Endodermal cell (in vitro differentiated cells): Measurements from ENCODE around the gene SLC24A3. TPM values are rescaled to one million over a fixed set of nuclear protein-coding genes. Genes with fewer than 3 reads are reported as not detected.
A peak's percentile ranks its signal among the peaks of the same experiment; 100 is the strongest.

Source experiments
- DNase-seq: peaks from one replicate; pipeline ENCODE4 v3.0.0-alpha.2; 2017
- H3K27ac ChIP-seq: 2 replicates; pipeline ENCODE4 v1.5.1; 2013; ENCODE audit warnings: mild to moderate bottlenecking, low read depth, low read length, moderate library complexity
- H3K27me3 ChIP-seq: 2 replicates; pipeline ENCODE4 v1.6.1; 2013; ENCODE audit warnings: mild to moderate bottlenecking, low read length, moderate library complexity; ENCODE audit not compliant: insufficient read depth, control insufficient read depth, poor library complexity, severe bottlenecking
- H3K36me3 ChIP-seq: 2 replicates; pipeline ENCODE4 v1.7.0; 2013; ENCODE audit warnings: mild to moderate bottlenecking, low read length, moderate library complexity; ENCODE audit not compliant: control insufficient read depth, insufficient read depth
- H3K4me1 ChIP-seq: one replicate; pipeline ENCODE4 v1.7.0; 2013; ENCODE audit warnings: low read length; ENCODE audit not compliant: control insufficient read depth, insufficient read depth
- H3K4me3 ChIP-seq: 2 replicates; pipeline ENCODE4 v1.5.1; 2013; ENCODE audit warnings: mild to moderate bottlenecking, low read length, moderate library complexity
- H3K9ac ChIP-seq: 2 replicates; pipeline ENCODE4 v1.6.1; 2013; ENCODE audit warnings: mild to moderate bottlenecking, low read length, moderate library complexity; ENCODE audit not compliant: poor library complexity, severe bottlenecking; ENCODE audit errors: extremely low read depth
- H3K9me3 ChIP-seq: 2 replicates; pipeline ENCODE4 v1.6.1; 2013; ENCODE audit warnings: mild to moderate bottlenecking, low read length, moderate library complexity; ENCODE audit not compliant: control insufficient read depth
- H3K27ac Mint-ChIP-seq: 2 replicates; pipeline ENCODE4 v1.8.0; 2020; ENCODE audit warnings: mixed read lengths
- H3K27me3 Mint-ChIP-seq: 2 replicates; pipeline ENCODE4 v1.8.0; 2021; ENCODE audit warnings: mild to moderate bottlenecking, mixed read lengths; ENCODE audit not compliant: insufficient read depth
- H3K36me3 Mint-ChIP-seq: 2 replicates; pipeline ENCODE4 v1.8.0; 2020; ENCODE audit warnings: low read depth, mixed read lengths
- H3K4me1 Mint-ChIP-seq: 2 replicates; pipeline ENCODE4 v1.8.0; 2020; ENCODE audit warnings: mixed read lengths
- H3K4me3 Mint-ChIP-seq: 2 replicates; pipeline ENCODE4 v1.8.0; 2020; ENCODE audit warnings: mild to moderate bottlenecking, moderate library complexity, mixed read lengths
- H3K9me3 Mint-ChIP-seq: 2 replicates; pipeline ENCODE4 v1.8.0; 2020; ENCODE audit warnings: mild to moderate bottlenecking, mixed read lengths
- WGBS, 2 experiments: methylation state at CpG; one replicate each; pipeline versions ENCODE4 v1.1.5 to v1.1.7; 2013; ENCODE audit warnings: missing lambda C conversion rate in 2 of 2, mixed read lengths in 1 of 2; ENCODE audit not compliant: insufficient coverage in 1 of 2, insufficient read length in 1 of 2; 5-methylcytosine and 5-hydroxymethylcytosine counted together
- total RNA-seq, 2 donors: library from RNA; stranded (reverse); fragmentation: NEBNext Ultra II Directional in 1 of 2; extraction: Animal tissue kit (Norgen Biotek cat#: 25700) in 1 of 2; gene quantifications; 2 replicates in 1 of 2; 3 replicates in 1 of 2; pipeline ENCODE4 v1.2.1, GENCODE V29; 2021
- TF ChIP-seq, protein P1 (sequence below): fragments of 200-600 bp; sonication (generic); conservative IDR thresholded peaks from 2 replicates; pipeline ENCODE4 v1.5.0; 2021; ENCODE audit warnings: antibody characterized with exemption, mild to moderate bottlenecking

The SLC24A3 gene
- total RNA-seq, 2 donors from 2014 or later, result 1.5 to 1.8 TPM

DNA sequence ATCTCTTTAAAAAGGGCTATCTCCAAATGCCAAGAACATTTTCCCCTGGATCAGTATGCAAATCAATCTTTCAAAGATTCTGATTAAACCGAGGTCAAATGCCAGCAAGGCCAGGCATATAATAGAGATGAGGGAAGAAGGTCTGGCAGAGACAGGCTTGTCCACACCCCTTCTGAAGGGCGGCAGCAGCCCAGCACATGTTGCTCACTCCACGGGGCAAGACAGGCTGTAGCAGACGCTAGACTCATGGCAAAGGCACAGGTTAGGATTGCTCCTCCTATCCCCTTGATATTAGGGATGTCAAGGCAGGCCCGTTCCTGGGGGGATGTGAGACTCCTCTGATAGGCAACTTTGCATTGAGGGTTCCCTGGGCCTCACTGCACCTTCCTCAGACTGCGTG is 440.9 kb downstream of the SLC24A3 start:
- H3K36me3 Mint-ChIP-seq, result no peaks in the 10 kb centered on the region
- H3K4me3 Mint-ChIP-seq, result no peak overlapping the region
- no peak overlapping the region for H3K4me3 ChIP-seq
- 90 to 98% methylated on average over 5 to 6 of the region's 6 CpGs for WGBS, 2 experiments
- TF ChIP-seq, protein P1, sequence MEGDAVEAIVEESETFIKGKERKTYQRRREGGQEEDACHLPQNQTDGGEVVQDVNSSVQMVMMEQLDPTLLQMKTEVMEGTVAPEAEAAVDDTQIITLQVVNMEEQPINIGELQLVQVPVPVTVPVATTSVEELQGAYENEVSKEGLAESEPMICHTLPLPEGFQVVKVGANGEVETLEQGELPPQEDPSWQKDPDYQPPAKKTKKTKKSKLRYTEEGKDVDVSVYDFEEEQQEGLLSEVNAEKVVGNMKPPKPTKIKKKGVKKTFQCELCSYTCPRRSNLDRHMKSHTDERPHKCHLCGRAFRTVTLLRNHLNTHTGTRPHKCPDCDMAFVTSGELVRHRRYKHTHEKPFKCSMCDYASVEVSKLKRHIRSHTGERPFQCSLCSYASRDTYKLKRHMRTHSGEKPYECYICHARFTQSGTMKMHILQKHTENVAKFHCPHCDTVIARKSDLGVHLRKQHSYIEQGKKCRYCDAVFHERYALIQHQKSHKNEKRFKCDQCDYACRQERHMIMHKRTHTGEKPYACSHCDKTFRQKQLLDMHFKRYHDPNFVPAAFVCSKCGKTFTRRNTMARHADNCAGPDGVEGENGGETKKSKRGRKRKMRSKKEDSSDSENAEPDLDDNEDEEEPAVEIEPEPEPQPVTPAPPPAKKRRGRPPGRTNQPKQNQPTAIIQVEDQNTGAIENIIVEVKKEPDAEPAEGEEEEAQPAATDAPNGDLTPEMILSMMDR, result no peak
- H3K27ac Mint-ChIP-seq, result no peak overlapping the region
- H3K4me1 Mint-ChIP-seq, result no peaks in the 10 kb centered on the region
- H3K9me3 ChIP-seq, result peaks cover 5% of the 10 kb centered on the region
- no peaks in the 10 kb centered on the region for H3K36me3 ChIP-seq
- H3K9ac ChIP-seq, result no peak overlapping the region
- H3K27ac ChIP-seq, result no peak overlapping the region
- peak; percentile 25 for DNase-seq
- H3K27me3 Mint-ChIP-seq, result peaks cover 3% of the 10 kb centered on the region
- H3K4me1 ChIP-seq, result no peaks in the 10 kb centered on the region
- H3K9me3 Mint-ChIP-seq, result peaks cover 1% of the 10 kb centered on the region
- no peaks in the 10 kb centered on the region for H3K27me3 ChIP-seq

DNA sequence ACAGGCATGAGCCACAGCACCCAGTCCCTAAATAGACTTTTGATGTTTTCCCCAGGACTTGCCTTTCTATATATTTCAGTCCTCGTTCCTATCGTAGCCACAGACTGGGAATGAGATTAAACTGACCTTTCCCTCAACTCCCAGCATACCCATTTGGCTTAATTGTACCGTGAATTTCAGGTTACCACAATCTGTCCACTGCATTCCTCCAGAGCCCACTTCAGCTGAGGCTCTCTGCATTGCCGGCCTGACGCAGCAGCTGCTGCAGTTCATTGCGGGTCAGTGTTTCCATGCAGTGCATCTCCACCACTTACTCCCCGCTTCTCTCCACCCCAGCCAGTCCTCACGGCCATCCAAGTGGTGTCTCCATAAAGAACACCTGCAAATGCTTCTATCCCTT is 442.5 kb downstream of the SLC24A3 start:
- H3K9me3 ChIP-seq, result peaks cover 5% of the 10 kb centered on the region
- Mint-ChIP-seq H3K27ac (no peak overlapping the region), H3K27me3 (peaks cover 3% of the 10 kb centered on the region), H3K36me3 (no peaks in the 10 kb centered on the region), H3K4me1 (no peaks in the 10 kb centered on the region), H3K9me3 (peaks cover 1% of the 10 kb centered on the region), H3K4me3 (no peak overlapping the region)
- no peak overlapping the region for H3K9ac ChIP-seq
- no peak overlapping the region for H3K4me3 ChIP-seq
- 93 to 98% methylated on average over 6 to 8 of the region's 8 CpGs for WGBS, 2 experiments
- no peak overlapping the region for H3K27ac ChIP-seq
- DNase-seq, result no peak
- no peaks in the 10 kb centered on the region for H3K4me1 ChIP-seq
- TF ChIP-seq, protein P1, result no peak
- no peaks in the 10 kb centered on the region for H3K36me3 ChIP-seq
- H3K27me3 ChIP-seq, result no peaks in the 10 kb centered on the region

DNA sequence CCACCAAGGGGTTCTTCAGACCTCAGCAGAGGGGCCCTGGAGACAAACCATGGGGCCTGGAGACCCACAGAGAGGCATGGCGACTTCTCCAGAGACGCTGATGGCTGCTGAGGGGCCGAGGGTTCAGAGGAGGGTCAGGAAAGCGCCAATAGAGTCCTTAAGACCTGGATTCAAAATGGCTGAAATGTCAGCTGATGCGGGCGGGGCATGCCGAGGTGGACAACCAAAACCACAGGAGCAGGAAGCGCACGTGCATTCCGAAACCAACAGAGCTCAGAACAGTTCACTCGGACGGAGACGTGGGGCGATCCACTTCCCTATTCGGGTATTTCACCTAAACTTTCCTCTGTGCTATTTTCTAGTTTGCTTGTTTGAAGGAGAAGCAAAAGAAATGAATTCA is 445.7 kb downstream of the SLC24A3 start:
- H3K4me3 ChIP-seq, result no peak overlapping the region
- H3K27me3 Mint-ChIP-seq, result peaks cover 5% of the 10 kb centered on the region
- peaks cover 21% of the 10 kb centered on the region for H3K4me1 Mint-ChIP-seq
- H3K27me3 ChIP-seq, result no peaks in the 10 kb centered on the region
- whole genome bisulfite sequencing, 2 experiments, result 97 to 98% methylated on average over 6 to 15 of the region's 15 CpGs
- DNase-seq, result peak; percentile 27
- H3K9ac ChIP-seq, result no peak overlapping the region
- H3K4me1 ChIP-seq, result peaks cover 7% of the 10 kb centered on the region
- H3K4me3 Mint-ChIP-seq, result no peak overlapping the region
- TF ChIP-seq, protein P1, result no peak
- no peaks in the 10 kb centered on the region for H3K9me3 Mint-ChIP-seq
- H3K9me3 ChIP-seq, result no peaks in the 10 kb centered on the region
- H3K36me3 Mint-ChIP-seq, result no peaks in the 10 kb centered on the region
- no peak overlapping the region for H3K27ac ChIP-seq
- H3K36me3 ChIP-seq, result no peaks in the 10 kb centered on the region
- H3K27ac Mint-ChIP-seq, result no peak overlapping the region
